DOHH2 (cell line): ENCODE measurements around the gene RNF213.

Experiments used
- H3F3A ChIP-seq: fragments of 200-600 bp; sonication (generic), shearing (Covaris generic); 2 replicates; pipeline ENCODE4 v1.6.0; 2016; ENCODE audit warnings: antibody characterized with exemption, mild to moderate bottlenecking; ENCODE audit not compliant: control insufficient read depth, insufficient read depth
- H3K27ac ChIP-seq: fragments of 200-600 bp; sonication (generic); 2 replicates; pipeline ENCODE4 v1.5.1; 2014; ENCODE audit warnings: low read depth, mild to moderate bottlenecking, low read length, moderate library complexity
- H3K27me3 ChIP-seq: fragments of 200-600 bp; sonication (generic); 2 replicates; pipeline ENCODE4 v1.6.1; 2014; ENCODE audit warnings: mild to moderate bottlenecking, low read length, mixed read lengths; ENCODE audit not compliant: control insufficient read depth
- H3K36me3 ChIP-seq: fragments of 200-600 bp; sonication (generic); 2 replicates; pipeline ENCODE4 v1.6.1; 2014; ENCODE audit warnings: mild to moderate bottlenecking, low read length, moderate library complexity, mixed read lengths; ENCODE audit not compliant: control insufficient read depth
- H3K4me1 ChIP-seq: fragments of 200-600 bp; sonication (generic); 2 replicates; pipeline ENCODE4 v1.6.1; 2014; ENCODE audit warnings: mild to moderate bottlenecking, low read length, mixed read lengths; ENCODE audit not compliant: control insufficient read depth
- H3K4me2 ChIP-seq: fragments of 200-600 bp; sonication (generic); 2 replicates; pipeline ENCODE4 v1.6.0; 2014; ENCODE audit warnings: mild to moderate bottlenecking, low read length, moderate library complexity
- H3K4me3 ChIP-seq: fragments of 200-600 bp; sonication (generic); 2 replicates; pipeline ENCODE4 v1.5.1; 2014; ENCODE audit warnings: mild to moderate bottlenecking, low read length, mixed read lengths
- H3K79me2 ChIP-seq: fragments of 200-600 bp; sonication (generic); 2 replicates; pipeline ENCODE4 v1.6.1; 2014; ENCODE audit warnings: mild to moderate bottlenecking, low read length, mixed read lengths; ENCODE audit not compliant: control insufficient read depth
- H3K9me2 ChIP-seq: fragments of 200-600 bp; sonication (generic); replicated peaks from 2 replicates; pipeline ENCODE4 v1.6.1; 2014; ENCODE audit warnings: mild to moderate bottlenecking, low read length, mixed read lengths; ENCODE audit not compliant: control insufficient read depth
- H3K9me3 ChIP-seq: fragments of 200-600 bp; sonication (generic); 2 replicates; pipeline ENCODE4 v1.6.1; 2014; ENCODE audit warnings: antibody characterized with exemption, low read length, mixed read lengths; ENCODE audit not compliant: control insufficient read depth, insufficient read depth
- H4K20me1 ChIP-seq: fragments of 200-600 bp; sonication (generic); 2 replicates; pipeline ENCODE4 v1.6.0; 2014; ENCODE audit warnings: low read depth, mild to moderate bottlenecking, antibody characterized with exemption, low read length, moderate library complexity; ENCODE audit not compliant: control insufficient read depth, insufficient read depth
- EZH2phosphoT487 ChIP-seq: fragments of 200-600 bp; sonication (generic); IDR thresholded peaks from 2 replicates; pipeline ENCODE4 v1.6.1; 2017; ENCODE audit warnings: borderline replicate concordance, mild to moderate bottlenecking, antibody characterized with exemption, low read length, moderate library complexity, mixed read lengths
- TF ChIP-seq, protein P1 (sequence below): fragments of 200-600 bp; sonication (generic); IDR thresholded peaks from one replicate; pipeline ENCODE4 v1.5.1; 2014; ENCODE audit warnings: antibody characterized with exemption, mild to moderate bottlenecking, low read depth, low read length; ENCODE audit not compliant: poor library complexity, severe bottlenecking

RNF213 gene

GRCh38 chr17:80268427-80268826 is 7.8 kb downstream of the RNF213 start:
- no peaks in the 10 kb centered on the region for H3F3A ChIP-seq
- H3K9me3 ChIP-seq, result no peaks in the 10 kb centered on the region
- H3K27ac ChIP-seq, result no peak overlapping the region
- H3K4me2 ChIP-seq, result no peak overlapping the region
- TF ChIP-seq, protein P1, sequence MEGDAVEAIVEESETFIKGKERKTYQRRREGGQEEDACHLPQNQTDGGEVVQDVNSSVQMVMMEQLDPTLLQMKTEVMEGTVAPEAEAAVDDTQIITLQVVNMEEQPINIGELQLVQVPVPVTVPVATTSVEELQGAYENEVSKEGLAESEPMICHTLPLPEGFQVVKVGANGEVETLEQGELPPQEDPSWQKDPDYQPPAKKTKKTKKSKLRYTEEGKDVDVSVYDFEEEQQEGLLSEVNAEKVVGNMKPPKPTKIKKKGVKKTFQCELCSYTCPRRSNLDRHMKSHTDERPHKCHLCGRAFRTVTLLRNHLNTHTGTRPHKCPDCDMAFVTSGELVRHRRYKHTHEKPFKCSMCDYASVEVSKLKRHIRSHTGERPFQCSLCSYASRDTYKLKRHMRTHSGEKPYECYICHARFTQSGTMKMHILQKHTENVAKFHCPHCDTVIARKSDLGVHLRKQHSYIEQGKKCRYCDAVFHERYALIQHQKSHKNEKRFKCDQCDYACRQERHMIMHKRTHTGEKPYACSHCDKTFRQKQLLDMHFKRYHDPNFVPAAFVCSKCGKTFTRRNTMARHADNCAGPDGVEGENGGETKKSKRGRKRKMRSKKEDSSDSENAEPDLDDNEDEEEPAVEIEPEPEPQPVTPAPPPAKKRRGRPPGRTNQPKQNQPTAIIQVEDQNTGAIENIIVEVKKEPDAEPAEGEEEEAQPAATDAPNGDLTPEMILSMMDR, result no peak
- no peak for TF ChIP-seq EZH2phosphoT487
- H3K4me3 ChIP-seq, result no peak overlapping the region
- H3K79me2 ChIP-seq, result no peaks in the 10 kb centered on the region
- peaks cover 21% of the 10 kb centered on the region for H3K27me3 ChIP-seq
- H3K9me2 ChIP-seq, result no peaks in the 10 kb centered on the region
- no peaks in the 10 kb centered on the region for H3K36me3 ChIP-seq
- H4K20me1 ChIP-seq, result peaks cover 4% of the 10 kb centered on the region; the same call in 1 of the 2 replicates
- peaks cover 11% of the 10 kb centered on the region for H3K4me1 ChIP-seq

DNA sequence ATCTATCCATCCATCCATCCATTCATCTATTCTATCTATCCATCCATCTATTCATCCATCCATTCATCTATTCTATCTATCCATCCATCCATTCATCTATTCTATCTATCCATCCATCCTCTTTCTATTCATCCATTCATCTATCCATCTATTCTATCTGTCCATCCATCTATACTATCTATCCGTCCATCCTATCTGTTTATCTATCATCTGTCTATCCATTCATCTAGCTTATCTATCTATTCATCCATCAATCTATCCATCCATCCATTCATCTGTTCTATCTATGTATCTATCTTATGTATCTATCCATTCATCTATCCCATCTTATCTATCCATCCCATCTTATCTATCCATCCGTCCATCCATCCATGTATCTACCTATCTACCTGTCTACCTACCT is 8.8 kb downstream of the RNF213 start:
- no peaks in the 10 kb centered on the region for H3K36me3 ChIP-seq
- no peaks in the 10 kb centered on the region for H3K9me2 ChIP-seq
- H3K27ac ChIP-seq, result no peak overlapping the region
- no peak for TF ChIP-seq EZH2phosphoT487
- TF ChIP-seq, protein P1, result no peak
- no peaks in the 10 kb centered on the region for H3K79me2 ChIP-seq
- H3K27me3 ChIP-seq, result peaks cover 15% of the 10 kb centered on the region
- H4K20me1 ChIP-seq, result no peaks in the 10 kb centered on the region
- H3K9me3 ChIP-seq, result no peaks in the 10 kb centered on the region
- H3F3A ChIP-seq, result no peaks in the 10 kb centered on the region
- H3K4me2 ChIP-seq, result no peak overlapping the region
- peaks cover 1% of the 10 kb centered on the region for H3K4me1 ChIP-seq
- no peak overlapping the region for H3K4me3 ChIP-seq

GRCh38 chr17:80270104-80270503 is 9.5 kb downstream of the RNF213 start:
- Histone ChIP-seq H3K79me2 (no peaks in the 10 kb centered on the region), H3K27me3 (peaks cover 10% of the 10 kb centered on the region), H3K9me2 (no peaks in the 10 kb centered on the region), H3K27ac (no peak overlapping the region), H3K4me1 (no peaks in the 10 kb centered on the region), H4K20me1 (no peaks in the 10 kb centered on the region), H3K4me2 (no peak overlapping the region), H3K9me3 (no peaks in the 10 kb centered on the region), H3K4me3 (no peak overlapping the region), H3F3A (no peaks in the 10 kb centered on the region), H3K36me3 (no peaks in the 10 kb centered on the region)
- TF ChIP-seq EZH2phosphoT487, result no peak
- TF ChIP-seq, protein P1, result no peak

DNA sequence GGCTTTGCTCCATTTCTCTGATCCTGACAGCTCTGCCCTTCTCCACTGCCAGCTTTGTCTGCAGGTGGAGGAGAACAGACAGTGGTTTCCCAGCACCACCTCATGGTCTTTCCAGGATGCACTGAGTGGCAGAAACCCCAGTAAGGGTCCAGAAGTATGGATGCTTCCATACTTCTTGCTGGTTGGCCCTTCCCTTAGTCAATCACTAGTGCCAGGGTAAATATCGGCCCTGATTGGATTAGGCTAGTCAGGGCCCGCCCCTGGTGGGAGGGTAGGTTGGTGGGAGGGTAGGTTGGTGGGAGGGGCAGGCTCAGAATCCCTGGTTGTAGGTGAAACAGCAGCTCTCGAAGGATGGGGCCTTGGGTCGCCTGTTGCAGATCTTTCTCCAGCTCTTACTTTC is 10.2 kb downstream of the RNF213 start:
- H3K4me2 ChIP-seq, result no peak overlapping the region
- no peaks in the 10 kb centered on the region for H3K9me3 ChIP-seq
- H3K9me2 ChIP-seq, result no peaks in the 10 kb centered on the region
- no peaks in the 10 kb centered on the region for H3F3A ChIP-seq
- H3K36me3 ChIP-seq, result no peaks in the 10 kb centered on the region
- TF ChIP-seq EZH2phosphoT487, result no peak
- TF ChIP-seq, protein P1, result no peak
- H3K4me3 ChIP-seq, result no peak overlapping the region
- H4K20me1 ChIP-seq, result no peaks in the 10 kb centered on the region
- no peak overlapping the region for H3K27ac ChIP-seq
- peaks cover 3% of the 10 kb centered on the region for H3K27me3 ChIP-seq
- no peaks in the 10 kb centered on the region for H3K4me1 ChIP-seq
- H3K79me2 ChIP-seq, result no peaks in the 10 kb centered on the region
